Mammary epithelial cell (primary cell): ENCODE data around the gene CTTNBP2.

ENCODE experiments used
- EZH2 ChIP-seq: IDR thresholded peaks from 2 replicates; pipeline ENCODE4 v1.6.1; 2012; ENCODE audit warnings: low read length, inconsistent platforms, borderline replicate concordance
- TF ChIP-seq, protein P1 (sequence below), 2 donors: IDR thresholded peaks in 1 of 2; conservative IDR thresholded peaks in 1 of 2; 2 replicates each; pipeline ENCODE4 v1.5.1; 2011 to 2012; ENCODE audit warnings: inconsistent platforms in 2 of 2, low read length in 2 of 2, mild to moderate bottlenecking in 2 of 2, control low read depth in 1 of 2, low read depth in 1 of 2; ENCODE audit not compliant: insufficient read depth in 1 of 2; ENCODE audit errors: extremely low read depth in 1 of 2

DNA sequence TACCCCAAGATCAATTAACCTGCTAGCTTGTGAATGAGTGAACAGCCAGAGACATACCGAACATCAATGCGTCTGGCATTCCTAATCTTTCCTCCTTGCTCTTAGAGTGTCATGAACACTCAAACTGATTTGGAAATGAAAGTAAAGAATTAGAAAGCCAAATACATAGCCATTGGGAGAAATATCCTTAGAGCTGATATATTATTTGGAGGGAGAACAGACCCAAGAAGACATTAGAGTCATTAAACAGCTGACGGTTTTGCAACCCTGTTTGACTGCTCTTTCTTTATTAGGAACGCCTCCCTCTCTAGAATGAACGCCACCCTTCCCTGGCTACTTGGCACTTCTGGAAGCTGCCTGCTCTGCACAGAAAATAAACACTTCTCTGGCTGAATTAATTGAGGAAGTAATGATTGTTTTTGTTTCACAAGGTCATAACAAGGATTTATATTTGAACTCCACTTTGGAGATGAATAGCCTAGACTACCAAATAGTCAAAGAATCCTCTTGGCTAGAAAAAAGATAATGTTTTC lies 42.8 kb downstream of the CTTNBP2 start:
- no peak for TF ChIP-seq EZH2
- TF ChIP-seq, protein P1, sequence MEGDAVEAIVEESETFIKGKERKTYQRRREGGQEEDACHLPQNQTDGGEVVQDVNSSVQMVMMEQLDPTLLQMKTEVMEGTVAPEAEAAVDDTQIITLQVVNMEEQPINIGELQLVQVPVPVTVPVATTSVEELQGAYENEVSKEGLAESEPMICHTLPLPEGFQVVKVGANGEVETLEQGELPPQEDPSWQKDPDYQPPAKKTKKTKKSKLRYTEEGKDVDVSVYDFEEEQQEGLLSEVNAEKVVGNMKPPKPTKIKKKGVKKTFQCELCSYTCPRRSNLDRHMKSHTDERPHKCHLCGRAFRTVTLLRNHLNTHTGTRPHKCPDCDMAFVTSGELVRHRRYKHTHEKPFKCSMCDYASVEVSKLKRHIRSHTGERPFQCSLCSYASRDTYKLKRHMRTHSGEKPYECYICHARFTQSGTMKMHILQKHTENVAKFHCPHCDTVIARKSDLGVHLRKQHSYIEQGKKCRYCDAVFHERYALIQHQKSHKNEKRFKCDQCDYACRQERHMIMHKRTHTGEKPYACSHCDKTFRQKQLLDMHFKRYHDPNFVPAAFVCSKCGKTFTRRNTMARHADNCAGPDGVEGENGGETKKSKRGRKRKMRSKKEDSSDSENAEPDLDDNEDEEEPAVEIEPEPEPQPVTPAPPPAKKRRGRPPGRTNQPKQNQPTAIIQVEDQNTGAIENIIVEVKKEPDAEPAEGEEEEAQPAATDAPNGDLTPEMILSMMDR (conservative IDR thresholded peaks at IDR 0.05 in 1 of 2, IDR thresholded peaks at IDR 0.05 in 1 of 2; ENCODE audit: extremely low read depth in 1 of 2, insufficient read depth in 1 of 2, low read depth in 1 of 2, low read length in 2 of 2): no peak
